MM.1S (cell line): ENCODE data around the gene GPA33.

Experiments used
- CTCF ChIP-seq: fragments of 300-600 bp; sonication (generic); IDR thresholded peaks from 2 replicates; pipeline ENCODE4 v1.5.1; 2016; ENCODE audit warnings: antibody characterized with exemption, low read length, mixed read lengths
- EZH2 ChIP-seq: fragments of 300-600 bp; sonication (generic); optimal IDR thresholded peaks from 2 replicates; pipeline ENCODE3; 2017; ENCODE audit warnings: low read depth, mild to moderate bottlenecking, antibody characterized with exemption, low read length, mixed read lengths
- EZH2phosphoT487 ChIP-seq: fragments of 300-600 bp; sonication (generic); IDR thresholded peaks from 2 replicates; pipeline ENCODE4 v1.6.1; 2018; ENCODE audit warnings: antibody characterized with exemption, low read length

- TF ChIP-seq CTCF (no peak), EZH2 (no peak), EZH2phosphoT487 (no peak)
Observed at GRCh38 chr1:167127661-167128060, 37.5 kb upstream of the GPA33 start.
